ENCODE results near the gene DNLZ. TPM values are rescaled to one million over a fixed set of nuclear protein-coding genes. Genes with fewer than 3 reads are reported as not detected.

Gene DNLZ
- total and polyA plus RNA-seq, 2 of the 4 experiments (the other 2 are of a cell fraction): 2.0 to 11.4 TPM

DNA sequence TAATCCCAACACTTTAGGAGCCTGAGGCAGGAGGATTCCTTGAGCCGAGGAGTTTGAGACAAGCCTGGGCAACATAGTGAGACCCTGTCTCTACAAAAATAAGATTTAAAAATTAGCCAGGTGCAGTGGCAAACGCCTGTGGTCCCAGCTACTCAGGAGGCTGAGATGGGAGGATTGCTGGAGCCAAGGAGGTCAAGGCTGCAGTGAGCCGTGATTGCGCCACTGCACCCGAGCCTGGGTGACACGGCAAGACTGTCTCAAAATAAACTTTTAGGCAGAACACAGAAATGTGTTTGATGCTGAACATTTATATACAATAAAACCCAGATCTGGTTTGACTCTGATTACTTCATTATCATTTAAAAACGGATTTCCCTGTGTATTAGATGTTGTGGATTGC lies 41.9 kb upstream of the DNLZ start:
- Histone ChIP-seq H3K79me1 (ENCODE audit: low read depth in 1 of 2, low read length in 2 of 2) (peaks cover 9 to 31% of the 10 kb centered on the region in 2 experiments), H3K14ac (replicated peaks; ENCODE audit: low read depth, low read length) (no peak overlapping the region), H3K27ac (ENCODE audit: insufficient read depth, low read length) (no peak overlapping the region), H2AK9ac (replicated peaks; ENCODE audit: low read depth, low read length, poor library complexity) (no peak overlapping the region), H2BK5ac (ENCODE audit: low read depth, low read length, poor library complexity, severe bottlenecking) (no peak overlapping the region), H2BK20ac (ENCODE audit: low read depth, low read length) (no peak overlapping the region), H3K4ac (ENCODE audit: low read depth, low read length) (no peak overlapping the region), H3K4me2 (ENCODE audit: low read depth, low read length) (no peak overlapping the region), H2AK5ac (ENCODE audit: low read depth, low read length) (no peak overlapping the region), H2BK15ac (ENCODE audit: low read depth, low read length) (no peak overlapping the region), H4K5ac (ENCODE audit: low read depth, low read length) (no peak overlapping the region), H3K27me3 (ENCODE audit: control insufficient read depth, insufficient read depth, low read length) (no peaks in the 10 kb centered on the region), H4K20me1 (ENCODE audit: insufficient read depth, low read length) (peaks cover 9% of the 10 kb centered on the region), H3K9ac (ENCODE audit: low read depth, low read length) (no peak overlapping the region), H3K4me3 (ENCODE audit: insufficient read depth, low read depth, low read length) (no peak overlapping the region), H3K56ac (ENCODE audit: extremely low read depth, insufficient read depth, low read length) (no peak overlapping the region), H3K18ac (ENCODE audit: low read depth, low read length) (no peak overlapping the region), H4K8ac (ENCODE audit: low read depth in 2 of 2, low read length in 2 of 2) (no peak overlapping the region), H3K4me1 (ENCODE audit: control insufficient read depth, insufficient read depth, low read length) (peaks cover 4% of the 10 kb centered on the region), H3K23ac (ENCODE audit: low read depth, low read length) (no peak overlapping the region), H3K9me1 (ENCODE audit: insufficient read depth, low read length) (0 out of 2 replicates have a peak, but pooled peaks cover 5% of the 10 kb centered on the region), H3K9me3 (ENCODE audit: control insufficient read depth, insufficient read depth, low read length) (no peaks in the 10 kb centered on the region), H4K91ac (ENCODE audit: insufficient read depth, low read depth, low read length) (no peak overlapping the region), H3K36me3 (ENCODE audit: control insufficient read depth, insufficient read depth, low read length) (peaks cover 40% of the 10 kb centered on the region), H2BK120ac (ENCODE audit: low read depth, low read length) (no peak overlapping the region), H2AFZ (replicated peaks; ENCODE audit: low read length, poor library complexity) (no peak overlapping the region)
- ChIA-PET CTCF (no interaction called here), POLR2A (ENCODE audit: unreplicated experiment) (no interaction called here)
- dilution Hi-C loops (cut with HindIII; ENCODE audit: low sequenced_read_pairs, unreplicated experiment): no loop called here
- ATAC-seq (ENCODE audit: low read depth) (no peak), DNase-seq (no peak)
- intact Hi-C loops (cut with micrococcal nuclease): no loop called here
- BruUV-seq (replicated peaks): no TSS peak
- WGBS, 2 experiments (ENCODE audit: extremely low coverage in 2 of 2, insufficient read length in 1 of 2): no CpG with 5 or more reads among the region's 7 CpGs
- TF ChIP-seq MAFK (IDR thresholded peaks at IDR 0.05; ENCODE audit: low read depth, low read length): no peak
- TF ChIP-seq FOS (IDR thresholded peaks at IDR 0.05; ENCODE audit: low read depth, low read length): no peak
- no peak for TF ChIP-seq CHD1 (IDR thresholded peaks at IDR 0.05; ENCODE audit: low read depth, low read length)
- no peak for TF ChIP-seq SMC3 (IDR thresholded peaks at IDR 0.05; ENCODE audit: low read depth, low read length)
- in situ Hi-C loops (cut with MboI; ENCODE audit: low sequenced_read_pairs): no loop called here
